GM21526 (cell line): ENCODE data around the gene TLR5.
A peak's percentile ranks its signal among the peaks of the same experiment; 100 is the strongest.

Experiments
- ATAC-seq: cut with Tn5 transposase; IDR thresholded peaks from one replicate; pipeline ENCODE4 v1.9.1; 2021; ENCODE audit warnings: moderate library complexity; ENCODE audit not compliant: unreplicated experiment, low FRiP score

TLR5 gene

DNA sequence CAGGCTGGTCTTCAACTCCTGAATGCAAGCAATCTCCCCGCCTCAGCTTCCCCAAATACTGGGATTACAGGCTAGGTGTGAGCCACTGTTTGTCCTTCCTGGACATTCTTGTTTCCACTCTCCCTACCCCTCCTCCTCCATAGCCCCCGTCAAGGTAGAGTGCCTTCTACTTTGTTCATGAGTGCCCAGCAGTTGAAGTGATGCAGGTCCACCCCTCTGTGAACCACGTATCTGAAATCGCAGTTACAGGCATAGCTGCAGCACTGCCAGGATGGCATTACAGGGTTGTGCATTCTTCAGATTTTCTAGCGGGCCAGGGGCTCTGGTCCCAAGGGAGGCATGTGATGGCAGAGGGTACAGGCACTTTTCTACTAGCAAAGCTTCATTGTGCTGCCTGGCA, 7.4 kb upstream of the TLR5 start:
- ATAC-seq: no peak

DNA sequence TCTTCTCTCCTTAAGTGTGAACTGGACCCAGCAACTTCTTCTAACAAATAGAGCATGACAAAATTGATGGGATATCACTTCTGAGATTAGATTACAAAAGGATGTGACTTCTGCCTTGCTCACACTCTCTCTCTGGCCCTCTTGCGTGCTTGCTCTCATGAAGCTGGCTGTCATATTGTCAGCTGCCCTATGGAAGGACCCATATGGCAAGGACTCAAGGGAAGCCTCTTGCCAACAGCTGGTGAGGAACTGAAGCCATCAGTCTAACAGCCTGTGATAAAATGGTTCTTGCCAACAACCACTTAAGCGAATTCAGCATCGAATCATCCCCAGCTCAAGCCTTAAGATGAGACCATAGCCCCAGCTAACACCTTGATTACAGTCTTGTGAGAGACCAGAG, 4.8 kb upstream of the TLR5 start:
- no peak for ATAC-seq

GRCh38 chr1:223147409-223147808, 4.4 kb upstream of the TLR5 start:
- no peak for ATAC-seq

GRCh38 chr1:223146745-223147144, 3.7 kb upstream of the TLR5 start:
- ATAC-seq: no peak

DNA sequence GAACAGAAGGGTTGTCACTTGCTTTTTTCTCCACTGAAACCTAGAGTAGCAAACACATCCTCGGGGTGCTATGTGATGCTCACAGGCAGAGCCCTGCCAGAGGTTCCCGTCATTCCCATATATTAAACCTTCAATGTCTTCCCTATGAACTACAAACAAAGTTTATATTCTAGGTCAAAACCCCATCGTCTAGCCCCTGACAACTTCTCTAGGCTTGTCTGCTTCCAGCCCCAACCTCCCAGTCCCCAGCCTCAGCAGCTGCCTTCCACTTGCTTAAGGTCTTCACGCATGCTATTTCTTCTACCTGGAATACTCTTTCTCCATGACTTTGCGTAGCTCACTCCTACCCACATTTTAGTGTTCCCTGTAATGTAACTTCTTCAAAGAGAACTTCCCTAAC, 1.9 kb upstream of the TLR5 start:
- ATAC-seq: no peak

GRCh38 chr1:223144431-223144830, 1.4 kb upstream of the TLR5 start:
- no peak for ATAC-seq

DNA sequence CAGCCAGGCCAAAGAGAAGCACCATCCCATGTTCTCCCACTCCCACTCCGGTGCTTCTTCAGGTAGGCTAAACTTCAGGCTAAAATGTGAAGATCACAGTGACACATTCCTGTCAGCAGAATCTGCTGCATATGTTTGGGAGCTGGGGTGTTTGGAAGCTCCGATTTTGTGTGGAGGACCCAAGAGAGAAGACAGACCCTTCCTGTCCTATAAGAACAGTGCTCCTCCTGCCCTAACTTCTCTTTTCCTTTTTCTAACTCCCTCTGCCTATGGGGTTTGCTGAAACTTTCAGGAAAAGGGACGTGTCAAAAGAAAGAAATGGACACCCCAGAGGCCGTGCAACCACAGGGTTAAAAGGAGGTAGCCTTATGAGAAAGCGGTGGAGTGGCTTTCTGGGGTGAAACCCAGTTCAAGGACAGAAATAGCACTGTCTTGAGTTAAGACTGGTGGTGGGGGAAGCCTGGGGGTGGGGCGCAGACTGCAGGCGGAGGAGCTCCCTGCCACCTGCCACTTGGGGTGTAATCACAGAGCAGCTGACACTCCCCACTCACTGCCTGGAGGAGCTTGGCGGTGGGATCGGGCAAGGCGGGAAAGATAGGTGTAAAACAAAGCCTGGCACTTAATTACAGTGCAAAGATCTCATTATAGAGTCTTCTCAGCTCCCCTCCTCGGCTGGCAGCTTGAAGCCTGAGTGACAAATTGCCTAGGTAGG, 645 bp upstream of the TLR5 start:
- peak; percentile 53 for ATAC-seq

DNA sequence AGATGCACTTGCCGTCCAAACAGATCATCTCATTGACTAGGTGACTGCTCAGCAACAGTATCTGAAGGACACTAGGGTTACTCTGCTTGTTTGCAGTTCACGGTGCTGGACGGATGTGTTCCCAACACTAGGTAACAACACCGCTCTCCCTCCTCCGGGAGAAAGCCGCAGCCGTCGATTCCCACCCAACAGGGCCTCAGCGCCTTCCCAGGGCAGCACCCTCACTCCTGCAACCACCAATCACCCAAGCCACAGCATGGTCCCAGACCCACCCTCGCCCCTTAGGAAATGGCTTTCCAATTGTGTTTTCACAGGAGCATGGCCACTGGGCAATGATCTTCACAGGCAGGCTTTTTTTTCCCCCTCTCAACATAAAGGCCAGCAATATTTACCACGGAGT, 779 bp downstream of the TLR5 start:
- no peak for ATAC-seq

DNA sequence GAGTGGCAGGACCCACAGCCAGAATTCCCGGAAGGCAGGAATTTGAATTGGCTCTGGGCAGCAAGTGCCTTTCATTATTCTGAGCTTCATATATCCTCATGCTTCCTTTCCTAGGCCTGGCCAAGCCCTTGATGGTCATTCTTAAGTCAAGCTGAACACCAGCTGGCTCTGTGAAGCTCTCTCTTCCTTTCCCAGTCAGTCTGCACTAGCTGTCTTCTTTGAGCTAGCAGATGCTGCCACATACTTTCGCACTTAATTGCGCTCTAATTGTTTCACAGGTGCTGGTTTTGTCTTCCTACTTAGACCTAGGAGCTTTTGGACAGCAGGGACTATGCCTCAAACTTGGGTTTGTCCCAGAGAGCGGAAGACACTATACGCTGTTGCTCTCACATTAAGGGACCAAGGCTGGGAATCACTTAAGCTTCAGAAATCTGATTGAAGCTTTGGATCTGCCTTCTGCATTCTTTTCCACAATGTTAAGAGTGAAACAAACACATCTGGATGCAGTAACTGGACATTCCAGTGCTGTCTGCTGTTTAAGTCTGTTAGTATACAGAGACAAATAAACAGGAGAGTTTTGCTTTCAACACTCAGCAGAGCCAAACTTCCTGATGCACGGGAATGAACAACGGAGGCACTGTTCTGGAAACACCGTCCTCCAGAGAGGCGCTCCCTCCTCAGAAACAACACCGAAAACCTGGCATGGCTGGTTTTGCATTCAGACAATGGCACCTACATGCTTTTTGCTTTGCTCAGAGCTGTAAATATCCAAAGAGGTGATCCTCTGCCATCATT, 2.2 kb downstream of the TLR5 start:
- no peak for ATAC-seq

- ATAC-seq: no peak
Measured at GRCh38 chr1:223137455-223138085, 5.5 kb downstream of the TLR5 start.

DNA sequence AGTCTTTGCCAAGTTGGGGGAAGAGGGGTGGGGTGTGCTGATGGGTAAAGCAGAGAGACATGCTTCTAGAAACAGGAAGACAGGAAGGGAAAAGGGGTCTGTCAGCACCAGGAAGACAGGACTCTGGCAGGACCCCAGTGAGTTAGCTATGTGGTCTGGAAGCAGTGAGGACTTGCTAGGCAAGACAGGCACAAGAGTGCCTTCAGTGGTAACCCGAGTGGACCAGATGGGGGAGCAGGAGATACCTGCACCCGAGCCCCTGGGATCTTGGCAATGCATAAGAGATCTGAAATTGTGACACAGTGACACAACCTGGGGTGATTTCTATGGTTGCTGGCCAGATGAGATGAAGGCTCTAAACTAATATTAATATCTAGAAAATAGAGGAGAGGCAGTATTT, 7.0 kb downstream of the TLR5 start:
- no peak for ATAC-seq

GRCh38 chr1:223135176-223135942, 7.7 kb downstream of the TLR5 start:
- ATAC-seq: no peak

DNA sequence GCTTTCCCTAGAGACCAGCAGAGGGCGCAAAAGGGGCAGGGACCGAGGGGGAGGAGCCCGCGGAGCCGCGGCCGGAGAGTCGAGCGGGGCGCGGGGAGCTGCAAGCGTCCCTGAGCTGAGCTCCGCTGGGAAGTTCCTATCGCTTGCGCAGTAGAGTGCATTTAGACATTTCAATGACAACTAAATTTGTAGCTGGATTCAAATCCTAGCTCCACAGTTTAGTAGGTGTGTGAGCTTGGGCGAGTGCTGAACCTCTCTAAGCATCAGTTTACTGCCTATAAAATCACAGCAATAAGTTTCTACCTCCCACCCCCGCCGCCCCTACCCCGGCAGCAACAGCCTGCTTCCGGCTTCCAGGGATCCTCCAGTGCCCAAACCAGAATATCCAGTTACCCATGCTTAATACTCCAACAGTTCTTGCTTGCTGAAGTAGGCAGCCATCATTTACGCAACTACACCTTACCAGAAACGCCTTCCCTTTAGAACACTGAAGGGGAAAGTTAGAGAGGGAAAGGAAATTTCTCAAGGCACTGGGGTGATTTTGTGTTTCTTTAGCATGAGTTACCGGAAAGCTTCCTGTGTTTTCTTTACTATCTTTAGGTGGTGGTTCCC, 9.1 kb downstream of the TLR5 start:
- peak; percentile 71 for ATAC-seq

- ATAC-seq: no peak
Measured at GRCh38 chr1:223133306-223133823, 9.7 kb downstream of the TLR5 start.

DNA sequence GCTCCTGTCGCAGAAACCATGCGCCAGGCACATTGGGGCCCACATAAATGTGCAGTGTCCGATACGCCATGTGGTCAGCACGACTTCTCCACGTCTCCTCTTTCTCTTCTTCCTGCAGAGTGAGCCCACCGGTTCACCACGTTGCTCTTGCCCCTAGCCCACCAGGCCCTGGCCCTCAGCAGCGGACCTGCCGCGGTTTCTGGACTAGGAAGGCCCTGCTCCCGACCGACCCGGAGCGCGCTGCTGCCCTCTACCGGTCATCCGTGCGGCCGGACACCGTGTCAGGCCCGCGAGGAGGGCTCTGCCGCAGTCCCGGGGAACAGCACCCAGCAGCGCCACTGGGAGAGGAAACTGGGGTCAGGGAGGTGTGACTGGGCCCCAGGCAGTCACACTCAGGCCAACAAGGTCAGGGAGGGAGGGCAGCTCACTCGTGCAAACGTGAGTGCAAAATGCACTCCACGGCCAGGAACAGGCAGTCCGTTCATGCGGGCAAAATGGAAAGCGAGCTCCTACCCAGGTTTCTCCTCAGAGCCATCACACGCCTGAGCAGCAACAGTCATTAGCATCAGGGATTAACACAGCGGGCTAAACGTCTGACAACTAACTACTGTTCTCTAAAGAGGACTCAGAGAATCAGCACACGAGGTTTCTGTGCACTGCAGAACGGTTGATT, 13.7 kb downstream of the TLR5 start:
- peak; percentile 65 for ATAC-seq

DNA sequence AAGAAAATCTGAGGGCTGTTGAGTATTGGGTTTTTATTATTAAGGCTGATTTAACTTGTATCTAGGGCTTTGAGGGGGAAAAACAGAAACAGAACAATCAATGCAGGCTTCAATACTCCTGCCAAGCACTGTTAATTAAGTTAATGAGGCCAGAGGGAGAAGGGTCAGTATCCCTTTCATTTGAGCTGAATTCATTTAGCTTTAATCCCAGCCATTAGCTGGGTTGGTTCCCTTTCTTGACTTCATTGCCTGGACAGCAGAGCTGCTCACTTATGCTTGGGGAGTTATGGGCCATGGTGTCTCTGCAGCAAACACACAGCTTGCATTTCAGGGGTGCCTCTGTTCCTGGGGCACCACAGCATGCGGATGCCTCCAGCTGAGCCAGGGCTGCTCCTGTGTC, 16.3 kb downstream of the TLR5 start:
- ATAC-seq: no peak

- ATAC-seq: no peak
Measured at GRCh38 chr1:223125766-223126165, 17.3 kb downstream of the TLR5 start.

DNA sequence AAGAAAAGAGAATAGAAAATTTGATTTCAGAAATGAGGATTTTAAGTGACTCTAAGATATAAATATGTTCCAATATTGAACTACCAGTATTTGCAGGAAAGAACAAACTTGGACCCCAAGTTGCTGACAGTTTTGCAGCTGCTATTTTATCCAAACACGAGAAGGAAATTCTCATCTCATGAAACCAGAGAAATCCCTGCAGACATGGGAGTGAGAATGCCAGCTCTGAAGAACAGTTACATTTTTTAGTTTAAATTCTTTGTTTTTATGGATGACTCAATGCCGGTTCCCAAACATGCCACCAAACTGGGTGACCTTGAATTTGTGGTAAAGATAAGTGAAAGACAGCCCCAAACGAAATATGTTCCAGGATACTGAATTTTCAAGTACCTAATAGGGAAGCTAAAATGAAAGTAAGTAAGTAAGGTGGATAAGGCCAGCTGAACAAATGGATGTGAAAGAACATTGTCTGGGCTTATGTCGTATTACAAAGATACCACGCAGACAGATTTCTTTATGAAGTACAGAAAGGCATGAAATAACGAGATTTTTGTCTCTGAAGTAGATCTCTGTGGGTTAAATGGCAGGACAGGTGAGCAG, 19.9 kb downstream of the TLR5 start:
- no peak for ATAC-seq

DNA sequence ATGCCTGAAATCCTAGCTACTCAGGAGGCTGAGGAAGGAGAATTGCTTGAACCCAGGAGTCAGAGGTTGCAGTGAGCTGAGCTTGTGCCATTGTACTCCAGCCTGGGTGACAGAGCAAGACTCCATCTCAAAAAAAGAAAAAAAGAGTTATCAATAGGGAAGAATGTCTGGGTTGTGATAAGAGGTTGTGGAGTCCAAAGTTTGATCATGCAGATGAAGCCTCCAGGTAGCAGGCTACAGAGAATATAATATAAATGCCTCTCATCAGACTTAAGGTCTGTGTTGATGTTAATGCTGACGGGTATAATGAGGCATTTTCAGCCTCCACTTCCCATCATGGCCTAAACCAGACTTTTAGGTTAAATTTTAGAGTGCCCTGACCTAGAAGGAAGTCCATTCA, 24.6 kb downstream of the TLR5 start:
- ATAC-seq: no peak
